BLaER1 (cell line): ENCODE results near the gene CPSF4.

ENCODE experiments used
- H3K27ac ChIP-seq: shearing (Covaris generic); formaldehyde crosslinking; 2 replicates; pipeline ENCODE4 v1.8.1; 2022
- H3K27me3 ChIP-seq: shearing (Covaris generic); formaldehyde crosslinking; 2 replicates; pipeline ENCODE4 v1.8.1; 2022
- H3K36me3 ChIP-seq: shearing (Covaris generic); formaldehyde crosslinking; 2 replicates; pipeline ENCODE4 v1.8.1; 2022
- H3K4me1 ChIP-seq: shearing (Covaris generic); formaldehyde crosslinking; 2 replicates; pipeline ENCODE4 v1.8.1; 2022
- H3K4me2 ChIP-seq: shearing (Covaris generic); formaldehyde crosslinking; 2 replicates; pipeline ENCODE4 v1.8.1; 2022
- H3K4me3 ChIP-seq: shearing (Covaris generic); formaldehyde crosslinking; 2 replicates; pipeline ENCODE4 v1.8.1; 2022
- H3K9ac ChIP-seq: shearing (Covaris generic); formaldehyde crosslinking; 2 replicates; pipeline ENCODE4 v1.8.1; 2022
- H3K9me3 ChIP-seq: shearing (Covaris generic); formaldehyde crosslinking; 2 replicates; pipeline ENCODE4 v1.8.1; 2022
- H4K20me1 ChIP-seq: shearing (Covaris generic); formaldehyde crosslinking; 2 replicates; pipeline ENCODE4 v1.8.1; 2022
- Cebpa-rat ChIP-seq: shearing (Covaris generic); IDR thresholded peaks from 2 replicates; pipeline ENCODE4 v1.8.1; 2022

Gene CPSF4

GRCh38 chr7:99446096-99446495 is 7.4 kb downstream of the CPSF4 start:
- H3K4me2 ChIP-seq, result no peak overlapping the region
- TF ChIP-seq Cebpa-rat, result no peak
- H3K27me3 ChIP-seq, result no peaks in the 10 kb centered on the region
- H3K9me3 ChIP-seq, result no peaks in the 10 kb centered on the region
- H4K20me1 ChIP-seq, result peaks cover 70% of the 10 kb centered on the region
- no peak overlapping the region for H3K9ac ChIP-seq
- H3K4me1 ChIP-seq, result no peaks in the 10 kb centered on the region
- no peak overlapping the region for H3K4me3 ChIP-seq
- H3K27ac ChIP-seq, result no peak overlapping the region
- H3K36me3 ChIP-seq, result peaks cover 99% of the 10 kb centered on the region

- TF ChIP-seq Cebpa-rat, result no peak
- H3K4me2 ChIP-seq, result no peak overlapping the region
- no peaks in the 10 kb centered on the region for H3K4me1 ChIP-seq
- H3K27me3 ChIP-seq, result no peaks in the 10 kb centered on the region
- no peaks in the 10 kb centered on the region for H3K9me3 ChIP-seq
- H4K20me1 ChIP-seq, result peaks cover 76% of the 10 kb centered on the region
- H3K36me3 ChIP-seq, result peaks cover 100% of the 10 kb centered on the region
- H3K4me3 ChIP-seq, result no peak overlapping the region
- no peak overlapping the region for H3K9ac ChIP-seq
- no peak overlapping the region for H3K27ac ChIP-seq
These were observed 9.2 kb downstream of the CPSF4 start for GRCh38 chr7:99447943-99448342.

- TF ChIP-seq Cebpa-rat, result no peak
- Histone ChIP-seq H3K4me1 (no peaks in the 10 kb centered on the region), H4K20me1 (peaks cover 85% of the 10 kb centered on the region), H3K9ac (no peak overlapping the region), H3K27me3 (no peaks in the 10 kb centered on the region), H3K9me3 (no peaks in the 10 kb centered on the region), H3K36me3 (peaks cover 100% of the 10 kb centered on the region), H3K4me3 (no peak overlapping the region), H3K27ac (no peak overlapping the region), H3K4me2 (no peak overlapping the region)
These were observed 10.1 kb downstream of the CPSF4 start for GRCh38 chr7:99448855-99449254.

- peaks cover 100% of the 10 kb centered on the region for H3K36me3 ChIP-seq
- no peak overlapping the region for H3K4me3 ChIP-seq
- no peak for TF ChIP-seq Cebpa-rat
- H3K9me3 ChIP-seq, result no peaks in the 10 kb centered on the region
- no peak overlapping the region for H3K27ac ChIP-seq
- H3K4me2 ChIP-seq, result no peak overlapping the region
- H3K9ac ChIP-seq, result no peak overlapping the region
- H4K20me1 ChIP-seq, result peaks cover 88% of the 10 kb centered on the region
- H3K4me1 ChIP-seq, result no peaks in the 10 kb centered on the region
- no peaks in the 10 kb centered on the region for H3K27me3 ChIP-seq
These were observed 10.6 kb downstream of the CPSF4 start for GRCh38 chr7:99449326-99449725.

- no peaks in the 10 kb centered on the region for H3K27me3 ChIP-seq
- no peak overlapping the region for H3K27ac ChIP-seq
- no peaks in the 10 kb centered on the region for H3K9me3 ChIP-seq
- H4K20me1 ChIP-seq, result peaks cover 94% of the 10 kb centered on the region
- H3K4me3 ChIP-seq, result no peak overlapping the region
- H3K4me1 ChIP-seq, result no peaks in the 10 kb centered on the region
- peaks cover 100% of the 10 kb centered on the region for H3K36me3 ChIP-seq
- no peak overlapping the region for H3K9ac ChIP-seq
- no peak overlapping the region for H3K4me2 ChIP-seq
- TF ChIP-seq Cebpa-rat, result no peak
These were observed 13.2 kb downstream of the CPSF4 start for GRCh38 chr7:99451936-99452335.

- no peaks in the 10 kb centered on the region for H3K4me1 ChIP-seq
- no peak overlapping the region for H3K27ac ChIP-seq
- H3K9me3 ChIP-seq, result no peaks in the 10 kb centered on the region
- no peak overlapping the region for H3K4me2 ChIP-seq
- no peaks in the 10 kb centered on the region for H3K27me3 ChIP-seq
- no peak overlapping the region for H3K4me3 ChIP-seq
- peaks cover 100% of the 10 kb centered on the region for H4K20me1 ChIP-seq
- no peak for TF ChIP-seq Cebpa-rat
- peaks cover 100% of the 10 kb centered on the region for H3K36me3 ChIP-seq
- no peak overlapping the region for H3K9ac ChIP-seq
These were observed 13.8 kb downstream of the CPSF4 start for GRCh38 chr7:99452541-99452940.

GRCh38 chr7:99453105-99453504 is 14.4 kb downstream of the CPSF4 start:
- H3K9me3 ChIP-seq, result no peaks in the 10 kb centered on the region
- TF ChIP-seq Cebpa-rat, result no peak
- no peak overlapping the region for H3K27ac ChIP-seq
- peaks cover 100% of the 10 kb centered on the region for H4K20me1 ChIP-seq
- H3K4me1 ChIP-seq, result no peaks in the 10 kb centered on the region
- H3K36me3 ChIP-seq, result peaks cover 100% of the 10 kb centered on the region
- H3K4me3 ChIP-seq, result no peak overlapping the region
- H3K9ac ChIP-seq, result no peak overlapping the region
- no peak overlapping the region for H3K4me2 ChIP-seq
- no peaks in the 10 kb centered on the region for H3K27me3 ChIP-seq

GRCh38 chr7:99455874-99456273 is 17.1 kb downstream of the CPSF4 start:
- Histone ChIP-seq H3K4me2 (no peak overlapping the region), H4K20me1 (peaks cover 100% of the 10 kb centered on the region), H3K27ac (no peak overlapping the region), H3K27me3 (no peaks in the 10 kb centered on the region), H3K36me3 (peaks cover 100% of the 10 kb centered on the region), H3K9me3 (no peaks in the 10 kb centered on the region), H3K4me3 (no peak overlapping the region), H3K9ac (no peak overlapping the region), H3K4me1 (peaks cover 6% of the 10 kb centered on the region)
- no peak for TF ChIP-seq Cebpa-rat

GRCh38 chr7:99456288-99456687 is 17.5 kb downstream of the CPSF4 start:
- H3K36me3 ChIP-seq, result peaks cover 100% of the 10 kb centered on the region
- TF ChIP-seq Cebpa-rat, result no peak
- H3K27me3 ChIP-seq, result no peaks in the 10 kb centered on the region
- no peaks in the 10 kb centered on the region for H3K9me3 ChIP-seq
- no peak overlapping the region for H3K4me3 ChIP-seq
- H4K20me1 ChIP-seq, result peaks cover 100% of the 10 kb centered on the region
- peaks cover 8% of the 10 kb centered on the region for H3K4me1 ChIP-seq
- H3K27ac ChIP-seq, result no peak overlapping the region
- no peak overlapping the region for H3K9ac ChIP-seq
- H3K4me2 ChIP-seq, result no peak overlapping the region

GRCh38 chr7:99457050-99457649 is 18.4 kb downstream of the CPSF4 start:
- peaks cover 13% of the 10 kb centered on the region for H3K4me1 ChIP-seq
- peaks cover 100% of the 10 kb centered on the region for H3K36me3 ChIP-seq
- no peak overlapping the region for H3K27ac ChIP-seq
- peaks cover 100% of the 10 kb centered on the region for H4K20me1 ChIP-seq
- H3K9ac ChIP-seq, result no peak overlapping the region
- no peaks in the 10 kb centered on the region for H3K27me3 ChIP-seq
- H3K9me3 ChIP-seq, result no peaks in the 10 kb centered on the region
- TF ChIP-seq Cebpa-rat, result no peak
- H3K4me3 ChIP-seq, result no peak overlapping the region
- no peak overlapping the region for H3K4me2 ChIP-seq
